GM23338 (cell line): ENCODE data around the gene PLPPR5. TPM values are rescaled to one million over a fixed set of nuclear protein-coding genes. Genes with fewer than 3 reads are reported as not detected.

Source experiments
- ATAC-seq: fragments of 200-7000 bp; cut with Tn5 transposase; 3 replicates; pipeline ENCODE4 v1.9.1; 2020
- DNase-seq: peaks from one replicate; pipeline ENCODE4 v3.0.0-alpha.2; 2015; ENCODE audit warnings: low spot score
- H2AFZ ChIP-seq: fragments of 200-600 bp; sonication (generic); 2 replicates; pipeline ENCODE4 v1.8.0; 2016; ENCODE audit warnings: antibody characterized with exemption, mild to moderate bottlenecking, moderate library complexity
- H3F3A ChIP-seq: fragments of 200-600 bp; sonication (generic); replicated peaks from 2 replicates; pipeline ENCODE4 v1.8.0; 2017; ENCODE audit warnings: antibody characterized with exemption, mixed run types, low read depth
- H3K27ac ChIP-seq: fragments of 200-600 bp; sonication (generic); 2 replicates; pipeline ENCODE4 v1.6.1; 2016; ENCODE audit warnings: low read depth
- H3K27me3 ChIP-seq: fragments of 200-600 bp; sonication (generic); 2 replicates; pipeline ENCODE4 v1.8.0; 2016; ENCODE audit warnings: mild to moderate bottlenecking, mixed run types, moderate library complexity; ENCODE audit not compliant: insufficient read depth
- H3K36me3 ChIP-seq: fragments of 200-600 bp; sonication (generic); 2 replicates; pipeline ENCODE4 v1.8.0; 2016; ENCODE audit warnings: mild to moderate bottlenecking; ENCODE audit not compliant: insufficient read depth
- H3K4me1 ChIP-seq: fragments of 200-600 bp; sonication (generic); 2 replicates; pipeline ENCODE4 v1.8.0; 2016; ENCODE audit warnings: mild to moderate bottlenecking, moderate library complexity; ENCODE audit not compliant: insufficient read depth
- H3K4me2 ChIP-seq: fragments of 200-600 bp; sonication (generic); 2 replicates; pipeline ENCODE4 v1.7.1; 2017; ENCODE audit warnings: mixed run types
- H3K4me3 ChIP-seq: fragments of 200-600 bp; sonication (generic); 2 replicates; pipeline ENCODE4 v1.6.1; 2016; ENCODE audit warnings: mixed run types
- H3K79me2 ChIP-seq: fragments of 200-600 bp; sonication (generic); replicated peaks from 2 replicates; pipeline ENCODE4 v1.8.0; 2017; ENCODE audit warnings: mild to moderate bottlenecking; ENCODE audit not compliant: insufficient read depth
- H3K9me2 ChIP-seq: fragments of 200-600 bp; sonication (generic); 2 replicates; pipeline ENCODE4 v1.8.0; 2017; ENCODE audit not compliant: insufficient read depth
- H4K20me1 ChIP-seq: fragments of 200-600 bp; sonication (generic); replicated peaks from 2 replicates; pipeline ENCODE4 v1.8.0; 2017; ENCODE audit warnings: mild to moderate bottlenecking; ENCODE audit not compliant: insufficient read depth
- H3K27ac Mint-ChIP-seq: 2 replicates; pipeline ENCODE4 v1.8.0; 2020; ENCODE audit warnings: inconsistent platforms, mild to moderate bottlenecking, moderate library complexity, mixed read lengths
- H3K27me3 Mint-ChIP-seq: 3 replicates; pipeline ENCODE4 v1.8.0; 2022; ENCODE audit warnings: low read depth, mild to moderate bottlenecking, moderate library complexity, mixed read lengths, inconsistent platforms; ENCODE audit not compliant: insufficient read depth, poor library complexity
- H3K36me3 Mint-ChIP-seq: 3 replicates; pipeline ENCODE4 v1.8.0; 2021; ENCODE audit warnings: low read depth, mild to moderate bottlenecking, inconsistent platforms, moderate library complexity, mixed read lengths
- H3K4me1 Mint-ChIP-seq: 3 replicates; pipeline ENCODE4 v1.8.0; 2020; ENCODE audit warnings: mild to moderate bottlenecking, inconsistent platforms, mixed read lengths
- H3K4me3 Mint-ChIP-seq: 3 replicates; pipeline ENCODE4 v1.8.0; 2021; ENCODE audit warnings: moderate library complexity, mild to moderate bottlenecking, inconsistent platforms, mixed read lengths
- H3K9me3 Mint-ChIP-seq: 3 replicates; pipeline ENCODE4 v1.8.0; 2020; ENCODE audit warnings: moderate library complexity, mild to moderate bottlenecking, inconsistent platforms, mixed read lengths
- CREB1 ChIP-seq: fragments of 250-450 bp; sonication (Bioruptor Pico); IDR thresholded peaks from 2 replicates; pipeline ENCODE4 v1.5.0; 2020; ENCODE audit warnings: low read depth, mild to moderate bottlenecking, moderate library complexity
- ETS1 ChIP-seq: IDR thresholded peaks from 2 replicates; pipeline ENCODE4 v1.6.1; 2016; ENCODE audit warnings: antibody characterized with exemption
- EZH2 ChIP-seq: fragments of 200-600 bp; sonication (generic); IDR thresholded peaks from one replicate; pipeline ENCODE4 v1.8.0; 2017; ENCODE audit warnings: antibody characterized with exemption, mild to moderate bottlenecking, low read depth; ENCODE audit not compliant: unreplicated experiment
- EZH2phosphoT487 ChIP-seq: fragments of 200-600 bp; sonication (generic); IDR thresholded peaks from one replicate; pipeline ENCODE4 v1.8.1; 2018; ENCODE audit warnings: antibody characterized with exemption; ENCODE audit not compliant: unreplicated experiment
- JUNB ChIP-seq: IDR thresholded peaks from one replicate; pipeline ENCODE4 v1.6.1; 2016; ENCODE audit warnings: antibody characterized with exemption; ENCODE audit not compliant: unreplicated experiment
- POLR2AphosphoS5 ChIP-seq: IDR thresholded peaks from 2 replicates; pipeline ENCODE4 v1.6.1; 2016; ENCODE audit warnings: antibody characterized with exemption, low read depth
- REST ChIP-seq: IDR thresholded peaks from one replicate; pipeline ENCODE4 v1.6.1; 2018; ENCODE audit warnings: antibody characterized with exemption; ENCODE audit not compliant: unreplicated experiment
- ZNF114 ChIP-seq: fragments of 250-450 bp; sonication (Bioruptor Pico); IDR thresholded peaks from 2 replicates; pipeline ENCODE4 v1.5.0; 2020; ENCODE audit warnings: mild to moderate bottlenecking, moderate library complexity
- ZNF331 ChIP-seq: fragments of 250-450 bp; sonication (Bioruptor Pico); IDR thresholded peaks from 2 replicates; pipeline ENCODE4 v1.5.0; 2020; ENCODE audit warnings: low read depth, mild to moderate bottlenecking, moderate library complexity
- ZNF462 ChIP-seq: fragments of 250-450 bp; sonication (Bioruptor Pico); IDR thresholded peaks from 2 replicates; pipeline ENCODE4 v1.5.0; 2020; ENCODE audit warnings: mild to moderate bottlenecking, moderate library complexity
- polyA plus RNA-seq: library from polyadenylated mRNA; unstranded; fragments of >200 nt; fragmentation: Nextera tagmentation; extraction: Ambion mirVana; gene quantifications from 2 replicates; pipeline ENCODE4 v1.2.1, GENCODE V29; 2016
- total RNA-seq: library from RNA; depleted of rRNA; stranded (reverse); fragments of >200 nt; shearing (Covaris generic); gene quantifications from 2 replicates; pipeline ENCODE4 v1.2.3, GENCODE V29; 2014

The PLPPR5 gene
- total and polyA plus RNA-seq, 2 experiments from 2014 or later = 3.2 to 4.2 TPM

GRCh38 chr1:98903261-98903660 is 101.4 kb downstream of the PLPPR5 start (continued):
- no peak for TF ChIP-seq ZNF462 (CRISPR knock-in tag)

- no peak overlapping the region for H3K4me3 ChIP-seq
- no peak overlapping the region for H3K27ac Mint-ChIP-seq
- H3K4me2 ChIP-seq = no peak overlapping the region
- no peaks in the 10 kb centered on the region for H3K79me2 ChIP-seq
- no peaks in the 10 kb centered on the region for H3K9me3 Mint-ChIP-seq
- H3K4me3 Mint-ChIP-seq = no peak overlapping the region
- no peaks in the 10 kb centered on the region for H3K27me3 ChIP-seq
- ATAC-seq = no peak
- H3K36me3 ChIP-seq = no peaks in the 10 kb centered on the region
- no peak for DNase-seq
- no peaks in the 10 kb centered on the region for H3K4me1 Mint-ChIP-seq
- no peaks in the 10 kb centered on the region for H3F3A ChIP-seq
- H3K4me1 ChIP-seq = no peaks in the 10 kb centered on the region
- H2AFZ ChIP-seq = no peak overlapping the region
- peaks cover 3% of the 10 kb centered on the region; the same call in 1 of the 2 replicates for H3K9me2 ChIP-seq
- H3K36me3 Mint-ChIP-seq = no peaks in the 10 kb centered on the region
- H4K20me1 ChIP-seq = no peaks in the 10 kb centered on the region; the same call in 1 of the 2 replicates
- no peaks in the 10 kb centered on the region for H3K27me3 Mint-ChIP-seq
- no peak overlapping the region for H3K27ac ChIP-seq
- TF ChIP-seq JUNB (no peak), EZH2phosphoT487 (no peak), ETS1 (no peak), REST (no peak), ZNF331 (CRISPR knock-in tag) (no peak), ZNF114 (CRISPR knock-in tag) (no peak), CREB1 (CRISPR knock-in tag) (no peak), POLR2AphosphoS5 (no peak), EZH2 (no peak)
Observed at GRCh38 chr1:98898940-98899339, 105.7 kb downstream of the PLPPR5 start.
